ENCODE measurements around the gene MROH9.

Gene MROH9

GRCh38 chr1:171082606-171083005, 147.3 kb downstream of the MROH9 start:
- FAIRE-seq: no peak

- FAIRE-seq: no peak
These were observed 147.9 kb downstream of the MROH9 start for GRCh38 chr1:171083222-171083621.

GRCh38 chr1:171084091-171084490, 148.8 kb downstream of the MROH9 start:
- FAIRE-seq: no peak

GRCh38 chr1:171084870-171085269, 149.5 kb downstream of the MROH9 start:
- FAIRE-seq: no peak

- no peak for FAIRE-seq
These were observed 152.6 kb downstream of the MROH9 start for GRCh38 chr1:171087896-171088295.

GRCh38 chr1:171090604-171091003, 155.3 kb downstream of the MROH9 start, which contains the start of gene FMO3:
Gene FMO3, plus strand, starts transcription at chr1:171090905. Its CDS starts 1,754 bp downstream, at chr1:171092659.
- no peak for FAIRE-seq

- no peak for FAIRE-seq
These were observed 168.5 kb downstream of the MROH9 start for GRCh38 chr1:171103862-171104261.

- FAIRE-seq: no peak
These were observed 172.1 kb downstream of the MROH9 start for GRCh38 chr1:171107262-171107940.

GRCh38 chr1:171107969-171108368, 172.6 kb downstream of the MROH9 start:
- no peak for FAIRE-seq

- FAIRE-seq: no peak
These were observed 174.6 kb downstream of the MROH9 start for GRCh38 chr1:171109966-171110365.

- FAIRE-seq: no peak
These were observed 175.4 kb downstream of the MROH9 start for GRCh38 chr1:171110621-171111326.

GRCh38 chr1:171112119-171112518, 176.8 kb downstream of the MROH9 start:
- no peak for FAIRE-seq

- FAIRE-seq: no peak
These were observed 178.0 kb downstream of the MROH9 start for GRCh38 chr1:171113382-171113781.
